MV-4-11 (cell line): ENCODE measurements around the gene PICK1.

Experiments used
- DNase-seq: peaks from one replicate; lab custom pipeline; 2025; lab: John Stamatoyannopoulos, UW

PICK1 gene

DNA sequence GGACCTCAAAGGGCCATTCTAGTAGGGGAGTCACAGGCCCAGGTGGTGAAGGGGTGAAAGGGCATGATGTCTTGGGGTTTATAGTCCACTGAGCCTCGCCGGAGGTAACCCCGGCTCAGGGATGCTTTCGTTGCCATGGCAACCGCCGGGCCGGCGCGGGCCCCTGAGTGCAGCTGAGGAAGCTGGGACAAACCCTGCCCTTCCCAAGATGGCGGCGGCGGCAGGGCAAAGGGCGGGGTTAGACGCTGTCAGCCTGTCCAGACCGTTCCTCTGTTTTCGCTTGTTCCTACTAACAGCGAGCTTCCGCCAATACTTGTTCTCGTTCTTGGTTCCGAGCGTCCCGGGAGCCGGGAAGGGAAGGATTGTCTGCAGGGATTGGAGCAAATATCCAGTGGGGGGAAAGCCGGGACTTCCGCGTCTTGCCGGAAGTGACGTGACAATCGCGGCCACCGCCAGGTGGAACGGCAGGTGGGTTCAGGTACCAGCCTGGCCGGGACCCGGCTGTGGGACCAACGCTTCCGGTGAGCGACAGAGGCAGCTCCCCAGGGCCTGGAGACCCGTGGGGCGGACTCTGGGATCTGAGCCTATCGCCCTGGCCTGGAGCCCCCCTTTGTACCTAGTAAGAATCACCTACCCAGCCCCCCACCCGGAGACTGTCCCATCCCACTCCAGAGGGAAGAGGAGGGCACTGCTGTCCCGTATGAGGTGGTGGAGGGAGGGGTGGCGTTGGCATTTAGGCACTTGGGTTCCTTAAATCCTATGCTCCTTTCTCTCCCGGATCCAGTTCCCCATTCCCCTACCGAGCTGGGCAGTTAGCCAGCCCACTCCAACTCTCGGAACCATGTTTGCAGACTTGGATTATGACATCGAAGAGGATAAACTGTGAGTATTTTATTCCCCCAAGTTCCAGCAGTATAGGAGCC lies at the start of gene PICK1:
TSS of gene PICK1 (plus strand) at position 436 of the 923 bp plus-strand sequence. CDS start at position 842, 406 bp downstream.
- peak; percentile 61 for DNase-seq

DNA sequence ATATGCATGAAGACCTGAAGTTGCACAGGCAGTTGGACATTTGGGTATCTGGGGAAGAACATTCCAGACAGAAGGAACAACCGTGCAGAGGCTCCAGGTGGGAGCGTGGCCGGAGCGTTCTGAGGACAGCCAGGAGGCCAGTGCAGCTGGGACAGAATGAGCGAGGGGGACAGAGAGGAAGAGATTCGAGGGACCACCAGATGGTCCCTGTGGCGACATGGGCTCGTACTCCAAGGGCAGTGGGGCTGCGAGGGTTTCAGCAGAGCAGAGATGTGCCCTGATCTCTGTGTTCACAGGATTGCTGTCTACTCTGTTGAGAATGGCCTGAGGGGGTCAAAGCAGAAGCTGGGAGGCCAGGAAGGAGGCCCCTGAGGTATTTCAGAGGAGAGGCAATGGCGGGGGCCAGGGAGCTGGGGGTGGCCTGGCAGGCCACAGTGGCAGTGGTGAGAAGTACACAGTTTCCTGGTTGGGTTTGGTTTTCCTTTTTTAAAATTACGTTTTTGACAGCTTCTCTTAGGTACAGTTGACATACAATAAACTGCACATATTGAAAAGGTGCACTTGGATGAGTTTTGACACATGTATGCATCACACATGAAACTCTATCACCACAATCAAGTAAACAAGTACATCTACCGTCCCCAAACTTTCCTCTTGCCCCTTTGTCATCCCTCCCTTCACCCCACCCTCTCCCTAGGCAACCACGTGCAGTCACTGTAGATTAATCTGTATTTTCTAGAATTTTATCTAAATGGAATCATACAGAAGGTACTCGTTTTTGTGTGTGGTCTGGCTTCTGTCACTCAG lies 48.0 kb upstream of the PICK1 start:
- DNase-seq: no peak

DNA sequence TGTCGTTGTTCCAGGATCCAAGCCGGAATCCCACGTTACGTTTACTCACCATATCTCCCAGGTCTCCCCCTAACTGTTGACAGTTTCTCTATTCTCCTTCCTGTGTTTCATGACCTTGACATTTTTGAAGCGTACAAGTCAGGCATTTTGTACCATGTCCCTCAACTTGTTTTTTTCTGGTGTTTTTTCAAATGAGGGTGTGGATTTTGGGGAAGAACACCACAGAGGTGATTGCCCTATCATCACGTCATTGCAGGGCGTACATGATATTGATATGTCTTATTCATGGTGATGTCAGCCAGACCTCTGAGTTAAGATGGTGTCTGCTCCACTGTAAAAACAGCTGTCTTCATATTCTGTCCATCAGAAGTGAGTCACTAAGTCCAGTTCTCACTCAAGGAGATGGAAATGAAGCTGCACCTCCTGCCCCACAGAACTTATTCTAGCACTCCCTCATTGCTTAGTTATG lies 44.6 kb upstream of the PICK1 start:
- DNase-seq: no peak

DNA sequence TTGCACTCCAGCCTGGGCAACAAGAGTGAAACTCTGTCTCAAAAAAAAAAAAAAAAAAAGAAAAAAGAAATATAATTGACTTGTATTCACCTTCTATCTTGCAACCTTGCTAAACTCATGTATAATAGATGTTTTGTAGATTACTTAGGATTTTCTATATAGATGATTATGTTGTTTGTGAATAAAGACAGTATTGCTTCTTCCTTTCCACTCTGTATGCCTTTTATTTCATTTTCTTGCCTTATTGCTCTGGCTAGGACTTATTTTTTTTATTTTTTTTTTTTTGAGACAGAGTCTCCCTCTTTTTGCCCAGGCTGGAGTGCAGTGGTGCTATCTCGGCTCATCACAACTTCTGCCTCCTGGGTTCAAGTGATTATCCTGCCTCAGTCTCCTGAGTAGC lies 43.1 kb upstream of the PICK1 start:
- DNase-seq: no peak

DNA sequence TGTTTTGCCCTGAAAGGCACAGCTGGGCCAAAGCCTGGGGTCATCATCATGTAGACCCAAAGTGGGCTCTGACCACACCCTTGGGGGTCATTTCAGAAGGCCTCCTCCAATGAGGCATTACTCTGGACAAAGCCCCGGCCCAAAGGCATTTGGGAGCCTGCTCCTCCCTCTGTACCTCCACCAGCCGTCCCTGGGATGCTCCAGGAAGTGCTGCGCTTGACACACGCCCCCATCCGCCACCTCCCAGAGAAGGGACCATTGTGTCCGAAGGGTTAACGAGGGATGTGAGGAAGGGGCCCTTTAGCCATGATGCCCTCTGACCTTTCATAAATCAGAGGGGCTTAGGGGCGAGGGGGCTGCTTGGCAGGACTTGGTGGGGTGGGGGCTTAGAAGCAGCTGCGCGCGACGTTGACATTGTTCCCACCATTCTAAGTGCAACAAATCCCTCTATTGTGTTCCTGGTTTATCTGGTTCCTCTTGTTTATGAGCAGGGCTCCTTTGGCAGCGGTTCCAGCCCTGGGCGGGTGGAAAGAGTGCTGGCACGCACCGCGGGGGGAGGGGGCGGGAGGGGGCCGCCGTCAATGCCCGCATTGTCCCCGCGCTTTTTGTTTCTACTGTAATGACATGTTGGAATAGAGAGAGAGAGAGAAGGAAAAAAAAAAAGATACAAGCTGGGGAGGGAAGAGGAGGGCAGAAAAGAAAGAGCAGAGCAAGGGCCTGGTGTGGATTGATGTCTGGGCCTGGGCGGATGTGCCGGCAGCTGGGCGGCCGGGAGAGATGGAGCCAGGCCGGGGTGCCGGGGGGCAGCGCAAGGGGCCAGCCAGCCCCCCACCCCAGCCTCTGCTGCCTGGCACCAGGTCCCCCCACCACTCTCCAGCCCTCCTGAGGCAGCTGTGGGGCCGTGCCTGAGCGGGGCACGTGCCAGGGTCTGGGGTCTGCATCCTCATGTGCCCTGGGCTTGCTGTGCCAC lies 40.7 kb upstream of the PICK1 start:
- no peak for DNase-seq

DNA sequence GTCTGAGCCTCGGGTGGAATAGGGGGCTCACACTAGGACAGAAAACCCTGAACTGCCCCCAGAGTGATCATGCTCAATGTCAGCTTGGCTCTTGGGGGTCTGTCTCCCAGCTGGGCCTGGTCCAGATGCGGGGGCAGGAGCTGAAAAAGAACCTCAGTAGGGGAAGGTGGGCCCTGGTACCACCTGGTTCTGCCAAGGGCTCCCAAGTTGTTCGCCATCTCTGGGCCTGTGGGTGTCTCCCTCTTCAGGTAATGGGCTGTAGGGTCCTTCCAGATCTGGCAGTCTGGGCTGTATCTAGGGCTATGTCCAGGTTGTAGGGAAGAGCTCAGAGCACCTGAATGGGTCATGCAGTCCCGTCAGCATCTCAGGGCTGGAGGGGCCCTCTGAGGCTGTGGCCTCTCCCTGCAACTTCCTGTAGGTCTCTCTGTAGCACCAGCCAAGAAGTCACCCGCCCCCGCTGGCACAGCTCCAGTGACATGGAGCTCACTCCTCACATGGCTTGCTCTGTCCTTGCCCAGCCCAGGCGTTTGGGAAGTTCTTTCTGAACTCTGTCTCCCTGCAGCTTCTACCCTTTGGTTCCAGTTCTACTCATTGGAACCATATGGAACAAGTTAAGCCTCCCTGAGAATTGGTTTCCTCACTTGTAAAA lies 39.8 kb upstream of the PICK1 start:
- DNase-seq: peak; percentile 30

DNA sequence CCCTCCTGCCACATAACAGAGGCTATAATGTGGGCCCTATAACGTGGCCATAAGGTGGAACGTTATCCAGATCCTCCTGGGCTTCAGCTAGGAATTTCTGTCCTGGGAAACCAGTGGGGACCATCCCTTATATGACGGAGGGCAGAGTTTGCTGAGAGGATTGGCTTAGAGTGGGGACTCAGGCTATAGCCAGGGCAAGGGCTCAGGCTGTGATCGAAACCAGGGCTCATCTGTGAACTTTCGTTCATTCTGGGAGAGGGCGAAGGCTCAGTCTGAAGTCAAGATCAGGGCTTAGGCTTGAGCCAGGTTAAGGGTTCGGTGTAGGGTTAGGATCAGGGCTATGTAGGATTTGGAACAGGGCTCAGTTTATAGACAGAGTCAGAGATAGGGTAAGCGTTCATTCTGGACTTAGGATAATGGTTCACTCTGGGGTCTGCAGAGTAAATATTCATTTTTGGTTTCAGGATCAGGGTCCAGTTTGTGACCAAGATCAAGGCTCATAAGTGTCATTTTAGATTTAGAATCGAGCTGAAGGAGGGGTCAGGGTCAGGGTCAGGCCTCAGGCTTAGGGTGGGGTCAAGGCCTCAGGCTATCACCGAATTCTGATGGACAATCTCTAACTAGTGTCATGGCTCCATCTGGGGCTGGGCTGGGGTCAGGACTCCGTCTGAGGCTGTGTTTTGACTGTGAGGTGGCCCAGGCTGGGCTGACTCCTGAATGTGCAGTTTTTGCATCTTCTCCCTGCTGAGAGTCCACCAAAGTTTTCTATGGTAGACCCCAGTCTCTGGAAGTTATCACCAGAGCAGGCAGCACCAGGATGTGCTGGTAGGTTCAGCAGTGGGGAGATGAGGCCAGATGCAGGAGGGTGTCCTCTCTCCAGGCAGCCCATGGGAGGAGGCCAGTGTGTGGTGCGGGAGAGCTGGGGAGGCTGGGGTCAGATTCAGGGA lies 39.0 kb upstream of the PICK1 start:
- no peak for DNase-seq

DNA sequence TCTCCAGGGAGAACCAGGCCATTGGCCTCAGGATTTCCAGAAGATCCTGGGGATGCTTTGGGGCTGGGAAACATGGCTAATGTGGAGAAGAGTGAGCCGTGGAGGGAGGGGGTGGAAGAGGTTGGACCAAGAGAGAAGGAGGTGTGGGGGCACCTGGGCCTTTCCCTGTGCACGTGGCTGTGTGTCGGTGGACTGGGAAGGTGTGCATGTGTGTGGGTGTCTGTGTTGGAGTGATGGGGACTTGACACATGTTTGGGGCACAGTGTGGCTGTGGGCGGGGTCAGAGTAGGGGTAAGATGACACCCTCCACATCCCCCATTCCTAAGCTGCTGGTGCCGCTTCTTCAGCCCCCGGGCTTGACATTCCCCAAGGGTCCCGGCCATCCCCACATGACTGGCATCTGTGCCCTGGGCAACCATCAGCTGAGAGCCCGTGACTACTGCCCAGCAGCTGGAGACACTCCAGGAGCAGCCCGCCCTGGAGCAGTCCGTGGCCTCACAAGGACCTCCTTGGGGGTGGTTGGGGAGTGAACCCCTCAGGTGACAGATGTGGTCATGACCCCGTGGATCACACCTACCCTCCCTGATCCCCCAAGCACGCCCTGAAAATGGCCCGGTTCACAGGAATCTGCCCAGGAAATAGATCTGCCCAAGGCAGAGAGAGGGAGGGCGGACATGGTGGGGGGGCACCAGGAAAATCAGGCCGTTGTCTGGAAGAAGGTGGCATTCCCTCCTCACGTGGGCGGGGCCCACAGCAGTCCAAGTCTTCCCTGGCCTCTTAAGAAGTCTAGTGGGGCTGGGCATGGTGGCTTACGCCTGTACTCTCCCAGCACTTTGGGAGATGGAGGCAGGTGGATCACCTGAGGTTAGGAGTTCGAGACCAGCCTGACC lies 38.0 kb upstream of the PICK1 start:
- DNase-seq: no peak

DNA sequence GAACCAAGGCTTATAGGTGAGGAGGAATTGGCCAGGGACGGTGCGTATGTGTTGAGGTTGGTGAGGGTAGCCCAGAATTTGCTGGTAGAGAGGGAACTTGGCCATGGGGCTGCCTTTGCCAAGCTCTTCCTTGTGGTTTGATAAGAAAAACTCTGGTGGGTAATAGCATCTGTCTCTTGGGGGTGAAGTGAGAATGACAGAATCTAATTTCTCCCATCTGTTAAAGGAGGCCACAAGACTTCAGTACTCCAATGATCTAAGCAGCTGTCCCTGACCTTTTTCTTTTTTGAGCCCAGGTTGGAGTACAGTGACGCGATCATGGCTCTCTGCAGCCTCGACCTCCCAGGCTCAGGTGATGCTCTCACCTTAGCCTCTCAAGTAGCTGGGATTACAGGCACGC lies 36.0 kb upstream of the PICK1 start:
- no peak for DNase-seq

DNA sequence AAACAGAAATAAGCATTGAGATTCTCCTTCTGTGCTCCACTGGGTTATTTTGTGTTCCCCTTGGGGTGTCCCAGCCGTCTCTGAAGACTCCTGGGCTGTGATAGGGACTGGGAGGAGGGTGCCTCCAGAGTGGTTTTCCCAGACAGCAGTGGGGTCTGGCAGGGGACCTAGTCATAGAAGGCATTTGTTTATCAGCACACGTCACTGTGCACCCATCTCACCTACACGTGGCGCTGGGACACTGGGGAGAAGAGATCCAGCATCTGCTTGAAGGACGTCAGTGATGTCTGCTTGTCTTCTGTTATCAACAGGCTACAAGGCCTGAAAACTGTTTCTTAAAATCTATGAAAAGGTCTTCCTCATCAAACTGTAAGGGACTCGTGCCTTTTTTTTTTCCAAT lies 34.2 kb upstream of the PICK1 start:
- DNase-seq: no peak

DNA sequence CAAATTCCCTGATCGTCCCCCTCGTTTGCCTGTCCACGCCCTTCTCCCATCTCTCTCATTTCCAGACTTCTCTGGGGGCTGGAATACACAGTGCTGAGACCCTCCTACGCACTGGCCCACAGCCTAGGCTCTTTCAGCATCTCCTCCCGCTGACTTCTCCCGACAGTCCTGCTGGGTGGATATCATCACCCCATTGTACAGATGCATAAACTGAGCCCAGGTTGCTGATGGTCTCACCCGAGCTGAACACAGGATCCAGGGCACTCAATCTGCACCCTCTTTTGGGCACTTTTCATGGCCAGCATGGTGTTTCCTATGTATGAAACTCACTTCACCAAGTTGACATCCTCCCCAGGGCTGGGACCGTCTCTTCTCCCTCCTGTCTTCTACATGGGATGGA lies 31.7 kb upstream of the PICK1 start:
- DNase-seq: no peak

DNA sequence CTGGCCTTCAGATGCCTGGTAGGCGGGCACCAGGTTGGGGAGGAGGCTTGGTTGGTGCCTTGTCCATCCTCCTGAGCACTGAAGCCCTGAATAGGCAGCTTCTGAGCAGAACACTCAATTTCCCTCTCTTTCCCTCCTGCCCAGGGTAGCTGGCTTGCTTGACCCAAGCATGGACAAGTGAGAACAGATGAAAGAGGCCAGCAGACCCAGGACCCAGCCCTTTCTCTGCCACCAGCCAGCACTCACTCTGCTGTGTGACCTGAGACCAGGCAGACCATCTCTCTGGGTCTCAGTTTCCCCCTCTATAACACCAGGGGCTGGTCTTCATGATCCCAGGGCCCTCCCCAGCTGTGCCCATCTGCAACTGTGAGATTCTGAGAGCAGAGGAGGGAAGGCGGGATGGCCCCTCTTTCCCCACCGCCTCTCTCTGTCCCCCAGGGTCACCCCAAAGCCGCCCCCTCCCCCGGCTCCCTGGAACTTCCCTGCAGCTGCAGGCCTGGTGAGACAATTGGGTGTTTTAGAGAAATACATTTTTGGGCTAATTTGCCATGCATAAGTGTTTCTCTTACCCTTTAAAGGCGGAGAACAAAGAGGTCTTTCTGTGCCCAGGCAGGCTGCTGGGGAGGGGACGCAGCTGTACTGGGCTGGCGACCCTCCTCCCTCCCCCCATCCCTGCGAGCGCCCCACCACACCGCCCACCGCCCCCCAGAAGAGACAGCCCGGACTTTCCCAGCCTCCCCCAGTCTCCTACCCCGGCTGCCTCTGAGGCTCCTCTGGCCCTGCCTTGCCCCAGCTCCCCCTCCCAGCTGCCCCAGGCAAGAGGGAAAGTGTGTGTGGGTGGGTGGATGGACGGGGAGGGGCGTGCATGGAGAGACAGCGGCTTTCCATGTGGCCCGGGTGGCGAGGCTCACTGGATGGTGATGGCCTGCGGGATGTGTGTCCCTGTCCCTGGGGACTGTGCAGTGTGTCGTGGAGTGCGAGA lies 30.8 kb upstream of the PICK1 start:
- no peak for DNase-seq

DNA sequence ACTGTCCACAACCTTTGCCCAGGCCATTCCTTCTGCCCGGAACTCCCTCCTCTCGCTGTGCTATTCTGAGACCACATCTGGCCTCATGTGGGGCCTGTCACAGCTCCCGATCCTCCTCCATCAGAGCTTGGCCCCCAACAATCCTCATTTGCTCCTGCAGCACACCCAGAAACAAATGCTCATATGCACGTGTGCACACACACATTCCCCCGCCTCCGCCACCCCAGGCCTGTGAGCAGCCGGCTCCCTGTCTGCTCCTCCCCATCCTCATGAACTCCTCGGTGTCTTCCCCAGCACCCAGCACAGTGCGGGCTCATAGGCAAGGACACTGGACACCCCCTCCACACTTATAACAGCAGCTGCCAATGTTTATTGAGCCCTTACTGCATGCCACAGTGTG lies 29.7 kb upstream of the PICK1 start:
- DNase-seq: no peak

DNA sequence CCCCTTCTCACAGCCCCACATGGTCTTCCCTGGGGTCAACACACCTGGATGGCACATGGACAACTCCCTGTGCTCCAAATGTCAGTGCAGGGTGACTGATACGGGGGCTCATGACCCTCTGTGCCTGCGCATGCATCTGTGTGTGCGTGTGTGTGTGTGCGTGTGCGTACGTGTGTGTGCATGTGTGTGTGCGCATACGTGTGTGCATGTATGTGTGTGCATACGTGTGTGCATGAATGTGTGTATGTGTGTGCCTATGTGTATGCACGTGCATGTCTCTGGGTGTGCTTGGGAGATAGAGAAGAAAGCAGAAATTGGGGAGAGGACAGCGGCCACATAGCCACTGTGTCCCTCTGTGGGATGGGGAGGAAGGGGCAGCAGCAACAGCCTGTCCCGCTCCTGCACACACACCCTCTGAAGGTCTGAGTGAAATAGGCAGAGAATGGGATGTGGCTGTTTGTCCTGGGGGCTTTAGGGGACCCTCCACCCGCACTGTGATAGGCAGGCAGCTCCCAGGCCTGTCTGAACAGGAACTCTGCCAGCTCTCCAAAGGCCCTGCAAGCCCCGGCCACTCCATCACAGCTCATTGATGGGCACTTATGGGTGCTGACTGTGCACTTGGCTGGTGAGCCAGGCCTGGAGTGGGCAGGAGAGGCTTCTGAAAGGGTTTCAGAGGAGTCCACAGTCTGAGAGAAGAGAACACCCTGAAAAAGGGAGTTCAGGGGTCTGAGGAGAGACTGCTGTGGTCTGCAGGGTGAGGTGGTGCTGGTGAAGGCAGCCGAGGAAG lies 28.7 kb upstream of the PICK1 start:
- no peak for DNase-seq

DNA sequence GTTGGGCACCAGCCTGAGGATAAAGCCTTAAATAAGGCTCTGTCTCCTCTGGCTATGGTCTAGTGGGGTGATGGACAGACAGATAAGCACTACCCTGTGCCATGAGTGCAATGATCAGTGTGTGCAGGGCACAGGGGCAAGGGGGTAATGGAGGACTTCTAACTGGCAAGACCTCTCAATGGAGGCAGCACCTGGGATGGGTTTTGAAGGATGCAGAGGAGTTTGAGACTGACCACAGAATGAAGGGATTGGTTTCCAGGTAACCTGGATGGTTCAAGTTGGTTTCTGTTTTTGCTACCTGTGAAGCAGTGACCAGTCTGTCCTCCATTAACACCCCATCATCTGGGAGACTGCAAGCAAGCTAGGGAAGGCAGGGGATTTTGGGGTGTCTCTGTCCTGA lies 27.8 kb upstream of the PICK1 start:
- DNase-seq: no peak

DNA sequence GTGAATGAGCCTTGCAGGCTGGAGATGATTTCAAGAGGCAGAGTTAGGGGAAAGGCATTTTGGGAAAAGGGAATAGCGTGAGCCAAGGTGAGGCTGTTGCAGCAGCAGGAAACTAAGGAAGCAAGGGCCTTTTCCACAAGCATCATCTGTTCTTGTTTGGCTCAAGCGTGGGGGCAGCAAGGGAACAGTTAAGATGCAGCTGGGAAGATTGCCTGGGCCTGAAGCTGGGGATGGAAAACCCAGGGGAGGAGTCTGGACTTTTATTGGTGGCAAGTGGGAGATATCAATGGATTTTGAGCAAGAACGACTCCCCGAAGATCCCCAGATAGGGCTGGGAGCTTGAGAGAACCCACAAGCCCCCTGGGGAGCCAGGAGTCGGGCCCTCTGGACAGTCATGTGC lies 27.3 kb upstream of the PICK1 start:
- no peak for DNase-seq
